Osteoblast (primary cell): ENCODE measurements around the gene NUP62. TPM values are rescaled to one million over a fixed set of nuclear protein-coding genes. Genes with fewer than 3 reads are reported as not detected.
A peak's percentile ranks its signal among the peaks of the same experiment; 100 is the strongest.

Experiments used
- DNase-seq: peaks from one replicate; pipeline ENCODE4 v3.0.0; 2011; ENCODE audit warnings: low spot score, mixed read lengths; ENCODE audit not compliant: insufficient read length; ENCODE audit errors: missing footprints
- H2AFZ ChIP-seq: 2 replicates; pipeline ENCODE4 v1.6.0; 2011; ENCODE audit warnings: mild to moderate bottlenecking, low read length
- H3K27ac ChIP-seq: 2 replicates; pipeline ENCODE4 v1.5.1; 2011; ENCODE audit warnings: mild to moderate bottlenecking, low read depth, low read length, moderate library complexity
- H3K27me3 ChIP-seq: 2 replicates; pipeline ENCODE4 v1.6.0; 2012; ENCODE audit warnings: mild to moderate bottlenecking, control low read depth, inconsistent platforms, low read length, moderate library complexity; ENCODE audit not compliant: insufficient read depth
- H3K36me3 ChIP-seq: 2 replicates; pipeline ENCODE4 v1.5.1; 2011; ENCODE audit warnings: mild to moderate bottlenecking, low read length, control low read depth, moderate library complexity; ENCODE audit not compliant: insufficient read depth
- H3K4me1 ChIP-seq: 2 replicates; pipeline ENCODE4 v1.5.1; 2011; ENCODE audit warnings: mild to moderate bottlenecking, low read length, control low read depth, moderate library complexity; ENCODE audit not compliant: insufficient read depth
- H3K4me2 ChIP-seq: 2 replicates; pipeline ENCODE4 v1.6.0; 2011; ENCODE audit warnings: mild to moderate bottlenecking, low read length; ENCODE audit not compliant: insufficient read depth
- H3K4me3 ChIP-seq: fragments of 200-600 bp; sonication (generic); 3 replicates; pipeline ENCODE4 v1.5.1; 2012; ENCODE audit warnings: mild to moderate bottlenecking, low read length, inconsistent platforms; ENCODE audit not compliant: insufficient read depth
- H3K79me2 ChIP-seq: 2 replicates; pipeline ENCODE4 v1.6.0; 2012; ENCODE audit warnings: mild to moderate bottlenecking, low read length, control low read depth, inconsistent platforms; ENCODE audit not compliant: insufficient read depth
- H3K9me3 ChIP-seq: 2 replicates; pipeline ENCODE4 v1.5.1; 2011; ENCODE audit warnings: low read depth, low read length, control low read depth
- H4K20me1 ChIP-seq: 2 replicates; pipeline ENCODE4 v1.6.0; 2012; ENCODE audit warnings: mild to moderate bottlenecking, low read length, control low read depth; ENCODE audit not compliant: insufficient read depth
- CTCF ChIP-seq: IDR thresholded peaks from 2 replicates; pipeline ENCODE4 v1.5.1; 2011; ENCODE audit warnings: mild to moderate bottlenecking, low read depth, low read length, moderate library complexity; ENCODE audit errors: extremely low read depth
- total RNA-seq: library from RNA; depleted of rRNA; stranded (reverse); fragments of >200 nt; gene quantifications from 2 replicates; pipeline ENCODE4 v1.2.3, GENCODE V29; 2012

NUP62 gene
- total RNA-seq, 1 donor, result 22.8 TPM

GRCh38 chr19:49881672-49882394 lies 47.5 kb downstream of the NUP62 start:
- peaks cover 9% of the 10 kb centered on the region for H3K79me2 ChIP-seq
- no peaks in the 10 kb centered on the region for H3K9me3 ChIP-seq
- no peak overlapping the region for H3K4me3 ChIP-seq
- peaks cover 8% of the 10 kb centered on the region for H3K4me1 ChIP-seq
- no peaks in the 10 kb centered on the region for H3K27me3 ChIP-seq
- H3K4me2 ChIP-seq, result no peak overlapping the region
- H3K27ac ChIP-seq, result no peak overlapping the region
- peaks cover 4% of the 10 kb centered on the region for H4K20me1 ChIP-seq
- peak; percentile 89 for DNase-seq
- no peak for TF ChIP-seq CTCF
- no peak overlapping the region for H2AFZ ChIP-seq
- peaks cover 47% of the 10 kb centered on the region for H3K36me3 ChIP-seq

- H3K36me3 ChIP-seq, result peaks cover 47% of the 10 kb centered on the region
- peaks cover 11% of the 10 kb centered on the region for H3K79me2 ChIP-seq
- H4K20me1 ChIP-seq, result peaks cover 4% of the 10 kb centered on the region
Observed at GRCh38 chr19:49881186-49881585, 48.1 kb downstream of the NUP62 start.

GRCh38 chr19:49880162-49880869 lies 49.0 kb downstream of the NUP62 start:
- H3K36me3 ChIP-seq, result peaks cover 47% of the 10 kb centered on the region
- no peak overlapping the region for H3K4me2 ChIP-seq
- no peak for DNase-seq
- H3K27ac ChIP-seq, result no peak overlapping the region
- no peak overlapping the region for H3K4me3 ChIP-seq
- H3K27me3 ChIP-seq, result no peaks in the 10 kb centered on the region
- peaks cover 15% of the 10 kb centered on the region for H3K4me1 ChIP-seq
- TF ChIP-seq CTCF, result no peak
- H4K20me1 ChIP-seq, result peaks cover 4% of the 10 kb centered on the region
- peaks cover 20% of the 10 kb centered on the region for H3K79me2 ChIP-seq
- H3K9me3 ChIP-seq, result no peaks in the 10 kb centered on the region
- no peak overlapping the region for H2AFZ ChIP-seq

More at GRCh38 chr19:49881186-49881585, 48.1 kb downstream of the NUP62 start:
- H3K4me3 ChIP-seq, result no peak overlapping the region
- no peaks in the 10 kb centered on the region for H3K9me3 ChIP-seq
- TF ChIP-seq CTCF, result no peak
- H3K27ac ChIP-seq, result no peak overlapping the region
- H3K4me1 ChIP-seq, result peaks cover 8% of the 10 kb centered on the region
- no peak overlapping the region for H3K4me2 ChIP-seq
- H2AFZ ChIP-seq, result no peak overlapping the region
- H3K27me3 ChIP-seq, result no peaks in the 10 kb centered on the region
- DNase-seq, result no peak

- Histone ChIP-seq H3K4me3 (no peak overlapping the region), H3K27ac (no peak overlapping the region), H4K20me1 (peaks cover 4% of the 10 kb centered on the region), H3K27me3 (no peaks in the 10 kb centered on the region), H3K79me2 (peaks cover 29% of the 10 kb centered on the region), H3K9me3 (no peaks in the 10 kb centered on the region), H3K4me1 (peaks cover 20% of the 10 kb centered on the region), H3K36me3 (peaks cover 41% of the 10 kb centered on the region), H3K4me2 (no peak overlapping the region), H2AFZ (no peak overlapping the region)
- DNase-seq, result no peak
- no peak for TF ChIP-seq CTCF
Observed at GRCh38 chr19:49879243-49879963, 49.9 kb downstream of the NUP62 start.
